MCF 10A (cell line): ENCODE results near the gene SUGP2. TPM values are rescaled to one million over a fixed set of nuclear protein-coding genes. Genes with fewer than 3 reads are reported as not detected.
A peak's percentile ranks its signal among the peaks of the same experiment; 100 is the strongest.

Experiments
- BruUV-seq: library from RNA; stranded (reverse); fragments of 400-500 nt; replicated peaks from 2 replicates; lab custom pipeline; 2021; lab: Mats Ljungman, UMichigan
- CTCF ChIA-PET: fragments of 300-600 bp; sonication (Branson Sonifier 250); formaldehyde crosslinking; extraction: SDS; loops from one replicate; lab custom pipeline; 2021; ENCODE audit warnings: antibody characterized with exemption, inconsistent platforms; lab: Yijun Ruan, JAX
- POLR2A ChIA-PET: fragments of 300-600, 350-650 bp; sonication (Branson Sonifier 250); formaldehyde crosslinking; extraction: SDS; loops from one replicate; lab custom pipeline; 2020; ENCODE audit warnings: antibody characterized with exemption, inconsistent platforms; lab: Yijun Ruan, JAX
- DNase-seq: peaks from one replicate; pipeline ENCODE4 v3.0.0-alpha.2; 2018; ENCODE audit not compliant: unreplicated experiment
- H3K27ac Mint-ChIP-seq: one replicate; pipeline ENCODE4 v1.8.0; 2022; ENCODE audit warnings: mild to moderate bottlenecking, low read depth, mixed read lengths; ENCODE audit not compliant: unreplicated experiment
- H3K27me3 Mint-ChIP-seq: one replicate; pipeline ENCODE4 v1.8.0; 2022; ENCODE audit warnings: mixed read lengths; ENCODE audit not compliant: insufficient read depth, unreplicated experiment
- H3K36me3 Mint-ChIP-seq: one replicate; pipeline ENCODE4 v1.8.0; 2022; ENCODE audit warnings: mild to moderate bottlenecking, moderate library complexity, mixed read lengths; ENCODE audit not compliant: insufficient read depth, unreplicated experiment
- H3K4me1 Mint-ChIP-seq: one replicate; pipeline ENCODE4 v1.8.0; 2022; ENCODE audit warnings: mixed read lengths; ENCODE audit not compliant: insufficient read depth, unreplicated experiment
- H3K4me3 Mint-ChIP-seq: one replicate; pipeline ENCODE4 v1.8.0; 2022; ENCODE audit warnings: mild to moderate bottlenecking, moderate library complexity, mixed read lengths; ENCODE audit not compliant: unreplicated experiment
- H3K9me3 Mint-ChIP-seq: one replicate; pipeline ENCODE4 v1.8.0; 2022; ENCODE audit warnings: mixed read lengths; ENCODE audit not compliant: unreplicated experiment
- CTCF ChIP-seq: fragments of 200-600 bp; IDR thresholded peaks from one replicate; pipeline ENCODE4 v1.8.0; 2022; ENCODE audit warnings: antibody characterized with exemption, mild to moderate bottlenecking; ENCODE audit not compliant: unreplicated experiment
- intact Hi-C: fragments of 100-400 bp; cut with micrococcal nuclease; formaldehyde crosslinking; loops from 2 replicates; pipeline ENCODE4 v1.14.1; 2022
- total RNA-seq: library from RNA; stranded (reverse); gene quantifications from 2 replicates; pipeline ENCODE4 v1.2.3, GENCODE V29; 2022

The SUGP2 gene
- total RNA-seq, 1 experiment from 2014 or later: 69.1 TPM

DNA sequence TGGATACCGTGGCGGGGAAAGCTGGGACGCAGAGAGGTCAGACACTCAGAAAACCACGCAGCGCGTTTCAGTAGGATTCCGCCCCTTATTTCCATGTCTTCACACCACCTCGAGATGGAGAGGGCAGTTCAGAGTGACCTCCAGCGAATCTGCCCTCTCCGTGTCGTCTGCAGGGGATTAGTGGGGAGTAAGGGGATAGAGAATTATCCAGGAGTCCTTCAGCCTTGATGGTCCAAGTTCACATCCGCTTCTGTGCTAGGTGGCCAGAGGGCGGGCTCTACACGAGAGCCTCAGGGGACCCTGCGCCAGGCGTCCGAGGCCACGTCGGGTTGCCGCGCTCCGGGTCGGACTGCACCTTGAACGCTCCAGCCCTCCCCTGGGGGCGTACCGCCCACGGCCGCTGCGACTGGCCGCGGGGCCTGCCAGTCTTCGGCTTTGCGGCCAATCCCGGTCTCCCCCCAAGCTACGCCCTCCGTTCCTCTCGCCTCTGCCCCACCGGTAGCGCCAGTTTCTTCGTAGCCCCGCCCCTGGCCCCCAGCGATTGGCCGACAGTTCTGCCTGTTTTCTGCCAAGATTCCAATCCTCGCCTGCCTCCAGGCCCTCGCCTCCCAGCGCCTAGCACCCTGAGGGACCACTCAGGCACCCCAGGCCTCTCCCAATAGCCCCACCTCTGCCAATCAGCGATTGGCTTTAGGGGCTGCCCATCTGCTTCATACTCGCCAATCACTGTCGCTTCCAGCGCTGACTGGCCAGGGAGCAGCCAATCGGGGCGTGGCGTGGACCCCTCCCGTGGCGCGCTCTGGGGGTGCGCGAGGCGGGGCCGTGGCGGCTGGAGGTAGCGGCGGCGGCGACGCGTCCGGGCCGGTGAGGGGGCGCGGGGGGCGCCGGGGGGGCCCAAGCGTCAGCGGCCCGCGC, 30.1 kb upstream of the SUGP2 start, which contains the start of gene SLC25A42:
Gene SLC25A42 (plus strand): TSS at position 812 of the 915 bp plus-strand sequence. CDS start 32,131 bp downstream, outside the sequence.
- intact Hi-C loops: loop anchor here (5.0 kb wide), 1 partner anchor 74 kb away; the partner anchor contains the start of gene TMEM161A
- Mint-ChIP-seq H3K27ac (peak within 1 kb of the TSS; percentile 5), H3K27me3 (no peaks in the 10 kb centered on the region), H3K4me1 (peaks cover 15% of the 10 kb centered on the region), H3K36me3 (peaks cover 18% of the 10 kb centered on the region), H3K9me3 (no peaks in the 10 kb centered on the region), H3K4me3 (peak within 1 kb of the TSS; percentile 83)
- peak; percentile 99 for DNase-seq
- ChIA-PET POLR2A (interaction anchor here (0.7 to 1.6 kb wide), 8 partner anchors 10 to 145 kb away, joined by 3 to 7 read pairs (median 4); partner anchors contain the start of gene COPE), CTCF (interaction anchor here (0.7 to 1.5 kb wide), 5 partner anchors 9 to 79 kb away, joined by 3 to 4 read pairs (median 3); no protein-coding TSS in a partner anchor)
- BruUV-seq: no TSS peak
- no peak for TF ChIP-seq CTCF

- ChIA-PET CTCF (interaction anchor here (0.6 to 1.5 kb wide), 5 partner anchors 8 to 229 kb away, joined by 3 to 4 read pairs (median 3); no protein-coding TSS in a partner anchor), POLR2A (interaction anchor here (0.6 to 1.6 kb wide), 12 partner anchors 9 to 505 kb away, joined by 3 to 7 read pairs (median 3); partner anchors contain the start of genes COPE, KXD1 and NR2C2AP)
- Mint-ChIP-seq H3K9me3 (no peaks in the 10 kb centered on the region), H3K36me3 (peaks cover 18% of the 10 kb centered on the region), H3K27ac (no peak overlapping the region), H3K27me3 (no peaks in the 10 kb centered on the region), H3K4me3 (peak overlapping the region; percentile 83), H3K4me1 (peaks cover 15% of the 10 kb centered on the region)
- no peak for TF ChIP-seq CTCF
- peak; percentile 51 for DNase-seq
- intact Hi-C loops: loop anchor here (5.0 kb wide), 1 partner anchor 75 kb away; the partner anchor contains the start of gene TMEM161A
- BruUV-seq: TSS peak; percentile 8
Observed at GRCh38 chr19:19062454-19063182, 29.3 kb upstream of the SUGP2 start.

GRCh38 chr19:19061506-19061905, 28.2 kb upstream of the SUGP2 start:
- no peak overlapping the region for H3K27ac Mint-ChIP-seq

More at GRCh38 chr19:19061506-19061905, 28.2 kb upstream of the SUGP2 start:
- POLR2A ChIA-PET: no interaction called here
- Mint-ChIP-seq H3K4me1 (peaks cover 15% of the 10 kb centered on the region), H3K9me3 (no peaks in the 10 kb centered on the region), H3K27me3 (no peaks in the 10 kb centered on the region), H3K36me3 (peaks cover 18% of the 10 kb centered on the region), H3K4me3 (no peak overlapping the region)
- intact Hi-C loops: loop anchor here (5.0 kb wide), 1 partner anchor 76 kb away; the partner anchor contains the start of gene TMEM161A
- BruUV-seq: no TSS peak
- no peak for DNase-seq
- CTCF ChIA-PET: interaction anchor here (0.7 kb wide), 1 partner anchor 110 kb away, joined by 3 read pairs; no protein-coding TSS in a partner anchor
- no peak for TF ChIP-seq CTCF
